Adrenal gland (tissue), 12 donors: Measurements from ENCODE around the gene NSUN4. TPM values are rescaled to one million over a fixed set of nuclear protein-coding genes. Genes with fewer than 3 reads are reported as not detected.

Experiments used
- DNase-seq, 7 donors: peaks; one replicate each; pipeline ENCODE4 v3.0.0-alpha.2; 2019 to 2020
- H3K27ac ChIP-seq, 5 donors: fragments of 200-600 bp; sonication (generic) in 4 of 5; 1 replicate in 3 of 5; 2 replicates in 2 of 5; pipeline versions ENCODE4 v1.5.1 to v1.8.0; 2016 to 2020; ENCODE audit warnings: mild to moderate bottlenecking in 1 of 5
- H3K27me3 ChIP-seq: fragments of 200-600 bp; 2 replicates; pipeline ENCODE4 v1.8.0; 2021
- H3K36me3 ChIP-seq, 2 donors: fragments of 200-600 bp; replicated peaks in 1 of 2; 1 replicate in 1 of 2; 2 replicates in 1 of 2; pipeline versions ENCODE4 v1.5.1 to v1.8.0; 2018 to 2022
- H3K4me1 ChIP-seq, 2 donors: fragments of 200-600 bp; replicated peaks in 1 of 2; 1 replicate in 1 of 2; 2 replicates in 1 of 2; pipeline versions ENCODE4 v1.5.1 to v1.8.0; 2018 to 2021
- H3K4me3 ChIP-seq, 4 donors: fragments of 200-600 bp; sonication (generic) in 3 of 4; one replicate each; pipeline ENCODE4 v1.5.1; 2016 to 2018
- H3K9me3 ChIP-seq, 3 donors: fragments of 200-600 bp; sonication (generic) in 1 of 3; replicated peaks in 1 of 3; 1 replicate in 2 of 3; 2 replicates in 1 of 3; pipeline versions ENCODE4 v1.5.1 to v1.8.0; 2016 to 2021
- POLR2A ChIP-seq, 2 donors: fragments of 450-650 bp; IDR thresholded peaks; one replicate each; pipeline ENCODE4 v1.6.1; 2017; ENCODE audit warnings: antibody characterized with exemption in 2 of 2, mild to moderate bottlenecking in 2 of 2, moderate library complexity in 1 of 2
- WGBS, 4 donors: extraction: QIAGEN DNeasy Blood & Tissue Kit in 2 of 4; methylation state at CpG; one replicate each; pipeline versions ENCODE4 v1.1.5 to v1.1.7; 2013 to 2017; 5-methylcytosine and 5-hydroxymethylcytosine counted together
- intact Hi-C, 2 donors: fragments of 100-400 bp; cut with DNase I; formaldehyde crosslinking; loops; one replicate each; pipeline versions ENCODE4 v1.14.1 to v1.15.0; 2022 to 2023
- polyA plus RNA-seq, 3 donors: library from polyadenylated mRNA; stranded (reverse); fragments of 200-250 nt in 2 of 3; fragments of 350-450 nt in 1 of 3; fragmentation: Illumina TruSeq in 1 of 3; extraction: RNeasy Lipid Tissue Mini Kit (QIAGEN cat#74804) in 1 of 3; gene quantifications; one replicate each; pipeline ENCODE4 v1.2.3, GENCODE V29; 2013 to 2014
- total RNA-seq, 9 donors: library from RNA; depleted of rRNA in 4 of 9; stranded (reverse); fragments of >200 nt in 4 of 9; fragments of 120-200 nt in 1 of 9; fragmentation: NEBNext Ultra II Directional in 1 of 9; extraction: Animal tissue kit (Norgen Biotek cat#: 25700) in 1 of 9; gene quantifications; one replicate each; pipeline versions ENCODE4 v1.1.0 to v1.2.4, GENCODE V29; 2013 to 2023
- TF ChIP-seq, protein P1 (sequence below), 6 experiments: fragments of 450-650 bp in 4 of 6; fragments of 200-600 bp in 2 of 6; sonication (generic) in 1 of 6; IDR thresholded peaks; 1 replicate in 5 of 6; 2 replicates in 1 of 6; pipeline versions ENCODE4 v1.5.1 to v1.8.0; 2016 to 2021; ENCODE audit warnings: antibody characterized with exemption in 6 of 6, mild to moderate bottlenecking in 2 of 6, moderate library complexity in 1 of 6
- donor health status: healthy with polysubstance abuse.
- donor health status: Bipolar disorder and iron deficiency.
- donor health status: DM: yes; HTN: yes; CAD: no.
- donor health status: DM: no; HTN: no; CAD: no.
- donor health status: DM: no; HTN: no; CAD: no.
- donor health status: DM: yes; HTN: yes; CAD: no.

Gene NSUN4
- total and polyA plus RNA-seq, 12 donors, result 13.8 to 46.1 (median 37.2) TPM

DNA sequence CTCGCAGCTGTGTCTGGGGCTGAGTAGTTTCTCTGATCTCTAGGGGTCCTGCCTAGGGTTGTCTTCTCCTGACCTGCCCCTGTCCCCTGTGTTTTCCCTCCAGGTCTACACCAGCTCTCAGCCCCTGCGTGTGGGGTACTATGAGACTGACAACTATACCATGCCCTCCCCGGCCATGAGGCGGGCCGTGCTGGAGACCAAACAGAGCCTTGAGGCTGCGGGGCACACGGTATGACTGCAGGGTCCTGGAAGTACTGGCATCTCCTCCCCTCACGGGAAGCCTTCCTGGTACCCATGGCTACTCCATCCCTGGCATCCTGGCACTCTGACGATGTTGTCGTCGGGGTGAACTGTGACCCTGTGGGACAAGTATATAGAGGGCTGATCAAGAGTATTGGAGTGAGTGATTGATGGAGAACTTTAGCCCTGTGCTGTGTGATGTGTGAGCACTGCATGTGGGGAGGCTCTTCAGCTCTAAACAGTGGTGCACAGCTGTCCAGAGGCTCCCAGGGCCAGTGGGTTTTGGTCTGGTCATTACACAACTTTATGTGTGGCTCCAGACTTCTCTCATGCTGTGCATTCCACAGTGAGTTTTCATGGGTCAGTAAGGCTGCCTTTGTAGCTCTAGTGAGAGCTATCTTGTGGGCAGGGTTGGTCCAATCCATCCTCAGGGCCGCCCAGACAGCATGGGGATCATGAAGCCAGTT, 67.9 kb downstream of the NSUN4 start:
- intact Hi-C loops, result loop anchor here (5.0 kb wide), 2 partner anchors 119 to 124 kb away; no protein-coding TSS in a partner anchor
- peaks cover 13 to 33% of the 10 kb centered on the region in 2 donors for H3K4me1 ChIP-seq
- no peak for DNase-seq
- H3K36me3 ChIP-seq, result no peaks in the 10 kb centered on the region
- 93 to 97% (median 94%) methylated on average over 12 of the region's 12 CpGs for WGBS, 4 donors
- H3K4me3 ChIP-seq, result no peak overlapping the region
- H3K9me3 ChIP-seq, result no peaks in the 10 kb centered on the region
- H3K27me3 ChIP-seq, result no peaks in the 10 kb centered on the region
- H3K27ac ChIP-seq, result no peak overlapping the region
- TF ChIP-seq, protein P1, sequence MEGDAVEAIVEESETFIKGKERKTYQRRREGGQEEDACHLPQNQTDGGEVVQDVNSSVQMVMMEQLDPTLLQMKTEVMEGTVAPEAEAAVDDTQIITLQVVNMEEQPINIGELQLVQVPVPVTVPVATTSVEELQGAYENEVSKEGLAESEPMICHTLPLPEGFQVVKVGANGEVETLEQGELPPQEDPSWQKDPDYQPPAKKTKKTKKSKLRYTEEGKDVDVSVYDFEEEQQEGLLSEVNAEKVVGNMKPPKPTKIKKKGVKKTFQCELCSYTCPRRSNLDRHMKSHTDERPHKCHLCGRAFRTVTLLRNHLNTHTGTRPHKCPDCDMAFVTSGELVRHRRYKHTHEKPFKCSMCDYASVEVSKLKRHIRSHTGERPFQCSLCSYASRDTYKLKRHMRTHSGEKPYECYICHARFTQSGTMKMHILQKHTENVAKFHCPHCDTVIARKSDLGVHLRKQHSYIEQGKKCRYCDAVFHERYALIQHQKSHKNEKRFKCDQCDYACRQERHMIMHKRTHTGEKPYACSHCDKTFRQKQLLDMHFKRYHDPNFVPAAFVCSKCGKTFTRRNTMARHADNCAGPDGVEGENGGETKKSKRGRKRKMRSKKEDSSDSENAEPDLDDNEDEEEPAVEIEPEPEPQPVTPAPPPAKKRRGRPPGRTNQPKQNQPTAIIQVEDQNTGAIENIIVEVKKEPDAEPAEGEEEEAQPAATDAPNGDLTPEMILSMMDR (IDR thresholded peaks at IDR 0.05), result no peak
- TF ChIP-seq POLR2A (IDR thresholded peaks at IDR 0.05), result no peak

DNA sequence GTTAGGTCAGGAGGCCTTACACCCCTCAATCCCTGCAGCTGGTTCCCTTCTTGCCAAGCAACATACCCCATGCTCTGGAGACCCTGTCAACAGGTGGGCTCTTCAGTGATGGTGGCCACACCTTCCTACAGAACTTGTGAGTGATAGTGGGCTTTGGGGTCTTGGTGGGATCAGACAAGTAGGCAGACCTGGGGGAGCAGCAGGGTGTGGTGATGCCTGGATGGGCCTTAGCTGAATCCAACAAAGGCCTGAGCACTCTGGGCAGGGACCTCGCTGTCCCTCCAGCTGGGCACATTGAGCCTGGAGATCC, 68.4 kb downstream of the NSUN4 start:
- no peaks in the 10 kb centered on the region for H3K36me3 ChIP-seq
- H3K4me3 ChIP-seq, result no peak overlapping the region
- no peak overlapping the region for H3K27ac ChIP-seq
- no peak for DNase-seq
- peaks cover 13 to 33% of the 10 kb centered on the region in 2 donors for H3K4me1 ChIP-seq
- no peaks in the 10 kb centered on the region for H3K27me3 ChIP-seq
- TF ChIP-seq POLR2A (IDR thresholded peaks at IDR 0.05), result no peak
- TF ChIP-seq, protein P1 (IDR thresholded peaks at IDR 0.05), result no peak
- intact Hi-C loops, result loop anchor here (5.0 kb wide), 2 partner anchors 118 to 123 kb away; no protein-coding TSS in a partner anchor
- WGBS, 4 donors, result 88 to 96% methylated on average over 1 of the region's 1 CpG; no CpG with 5 or more reads in 2 of the 4 donors
- H3K9me3 ChIP-seq, result no peaks in the 10 kb centered on the region

DNA sequence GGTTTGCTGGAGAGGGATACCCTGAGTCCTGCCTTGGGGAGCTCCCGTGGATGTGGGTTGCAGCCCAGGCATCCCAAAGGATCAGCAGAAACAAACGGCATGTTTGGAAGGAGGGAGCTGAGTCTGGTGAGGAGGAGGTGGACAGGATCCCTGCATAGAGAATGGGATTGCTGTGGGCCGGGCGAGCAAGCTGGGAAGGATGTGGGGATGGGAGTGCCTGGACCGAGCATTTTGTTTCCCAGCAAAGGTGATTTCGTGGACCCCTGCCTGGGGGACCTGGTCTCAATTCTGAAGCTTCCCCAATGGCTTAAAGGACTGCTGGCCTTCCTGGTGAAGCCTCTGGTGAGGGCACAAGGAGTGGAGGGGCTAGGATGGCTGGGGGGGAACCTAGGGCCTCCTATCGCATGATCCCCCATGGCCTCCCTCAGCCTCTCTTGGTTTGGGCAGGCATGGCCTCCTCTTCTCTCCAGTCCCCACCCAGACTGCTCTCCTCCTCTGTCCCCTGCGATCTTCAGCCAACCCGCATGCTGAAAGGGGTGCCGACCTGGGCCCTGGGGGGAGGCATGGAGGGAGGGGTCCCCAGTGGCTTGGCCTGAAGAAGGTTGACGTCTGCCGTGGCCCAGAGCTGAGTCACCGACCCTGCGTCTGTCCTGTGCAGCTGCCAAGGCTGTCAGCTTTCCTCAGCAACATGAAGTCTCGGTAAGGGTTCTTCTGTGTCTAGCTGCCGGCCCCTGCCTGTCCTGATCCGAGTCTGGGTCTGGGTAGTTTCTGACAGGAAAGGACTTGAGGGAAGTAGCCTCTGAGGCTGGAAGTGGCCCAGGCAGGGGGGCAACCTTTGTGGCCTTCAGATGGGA, 69.8 kb downstream of the NSUN4 start:
- peak; percentile 76 to 92 (median 86) for DNase-seq
- Histone ChIP-seq H3K4me3 (no peak overlapping the region), H3K27ac (peak overlapping the region; percentile 18 to 92 (median 73)), H3K4me1 (peaks cover 13 to 33% of the 10 kb centered on the region in 2 donors), H3K9me3 (no peaks in the 10 kb centered on the region), H3K27me3 (no peaks in the 10 kb centered on the region), H3K36me3 (no peaks in the 10 kb centered on the region)
- TF ChIP-seq POLR2A (IDR thresholded peaks at IDR 0.05), result peak in 1 of 2 donors; percentile 49
- TF ChIP-seq, protein P1 (IDR thresholded peaks at IDR 0.05), result no peak
- WGBS, 4 donors, result 62 to 86% (median 67%) methylated on average over 9 to 17 of the region's 17 CpGs
- intact Hi-C loops, result no loop called here

DNA sequence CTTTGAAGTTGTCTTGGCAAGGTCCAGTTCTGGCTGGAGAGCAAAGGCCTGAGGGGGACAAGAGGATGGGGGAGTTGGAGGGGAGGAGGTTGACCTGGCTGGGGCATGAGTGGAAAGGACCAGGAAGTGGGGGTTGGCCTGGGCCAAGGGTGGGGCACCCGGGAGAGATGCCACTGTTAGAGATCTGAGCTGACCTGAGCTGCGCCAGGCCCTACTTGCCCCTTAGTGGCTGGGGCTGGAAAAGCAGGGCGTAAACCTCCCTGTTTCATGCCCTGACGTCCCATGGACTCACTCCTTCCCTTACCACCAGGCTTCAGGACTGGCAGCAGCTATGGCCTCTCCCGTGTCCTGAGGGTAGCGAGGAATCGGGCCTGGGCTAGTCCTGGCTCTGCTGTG, 70.4 kb downstream of the NSUN4 start:
- intact Hi-C loops, result no loop called here
- DNase-seq, result peak; percentile 31 to 66 (median 55)
- TF ChIP-seq, protein P1 (IDR thresholded peaks at IDR 0.05), result peak in 2 of 6 experiments; percentile 27
- no peak for TF ChIP-seq POLR2A (IDR thresholded peaks at IDR 0.05)
- H3K36me3 ChIP-seq, result no peaks in the 10 kb centered on the region
- peak overlapping the region; percentile 42 to 92 (median 73) for H3K27ac ChIP-seq
- H3K4me1 ChIP-seq, result peaks cover 12 to 31% of the 10 kb centered on the region in 2 donors
- no peak overlapping the region for H3K4me3 ChIP-seq
- H3K27me3 ChIP-seq, result no peaks in the 10 kb centered on the region
- 72 to 87% (median 78%) methylated on average over 5 to 7 of the region's 7 CpGs for WGBS, 4 donors
- H3K9me3 ChIP-seq, result no peaks in the 10 kb centered on the region
